ENCODE data around the gene HSF4. TPM values are rescaled to one million over a fixed set of nuclear protein-coding genes. Genes with fewer than 3 reads are reported as not detected.

HSF4 gene
- total RNA-seq, 3 donors from 2014 or later: 26.0 to 113 (median 64.4) TPM

GRCh38 chr16:67190041-67190440, 25.5 kb downstream of the HSF4 start, which contains the start of gene EXOC3L1:
Gene EXOC3L1, minus strand, starts transcription at chr16:67190136. Its CDS starts 460 bp downstream, at chr16:67189676.
- no peaks in the 10 kb centered on the region for H3K36me3 ChIP-seq (ENCODE audit: low read depth)
- H3K4me3 ChIP-seq: no peak within 1 kb of the TSS
- ATAC-seq: no peak
- TF ChIP-seq, protein P1, sequence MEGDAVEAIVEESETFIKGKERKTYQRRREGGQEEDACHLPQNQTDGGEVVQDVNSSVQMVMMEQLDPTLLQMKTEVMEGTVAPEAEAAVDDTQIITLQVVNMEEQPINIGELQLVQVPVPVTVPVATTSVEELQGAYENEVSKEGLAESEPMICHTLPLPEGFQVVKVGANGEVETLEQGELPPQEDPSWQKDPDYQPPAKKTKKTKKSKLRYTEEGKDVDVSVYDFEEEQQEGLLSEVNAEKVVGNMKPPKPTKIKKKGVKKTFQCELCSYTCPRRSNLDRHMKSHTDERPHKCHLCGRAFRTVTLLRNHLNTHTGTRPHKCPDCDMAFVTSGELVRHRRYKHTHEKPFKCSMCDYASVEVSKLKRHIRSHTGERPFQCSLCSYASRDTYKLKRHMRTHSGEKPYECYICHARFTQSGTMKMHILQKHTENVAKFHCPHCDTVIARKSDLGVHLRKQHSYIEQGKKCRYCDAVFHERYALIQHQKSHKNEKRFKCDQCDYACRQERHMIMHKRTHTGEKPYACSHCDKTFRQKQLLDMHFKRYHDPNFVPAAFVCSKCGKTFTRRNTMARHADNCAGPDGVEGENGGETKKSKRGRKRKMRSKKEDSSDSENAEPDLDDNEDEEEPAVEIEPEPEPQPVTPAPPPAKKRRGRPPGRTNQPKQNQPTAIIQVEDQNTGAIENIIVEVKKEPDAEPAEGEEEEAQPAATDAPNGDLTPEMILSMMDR (IDR thresholded peaks at IDR 0.05): no peak
- no peaks in the 10 kb centered on the region for H3K9me3 ChIP-seq
- intact Hi-C loops (cut with DNase I, micrococcal nuclease): no loop called here
- H3K4me1 ChIP-seq (ENCODE audit: low read depth): peaks cover 30% of the 10 kb centered on the region
- DNase-seq: no peak

- TF ChIP-seq, protein P1 (IDR thresholded peaks at IDR 0.05): no peak
- ATAC-seq (peak; percentile 29), DNase-seq (no peak)
These were observed 26.2 kb downstream of the HSF4 start for GRCh38 chr16:67190448-67191399.

DNA sequence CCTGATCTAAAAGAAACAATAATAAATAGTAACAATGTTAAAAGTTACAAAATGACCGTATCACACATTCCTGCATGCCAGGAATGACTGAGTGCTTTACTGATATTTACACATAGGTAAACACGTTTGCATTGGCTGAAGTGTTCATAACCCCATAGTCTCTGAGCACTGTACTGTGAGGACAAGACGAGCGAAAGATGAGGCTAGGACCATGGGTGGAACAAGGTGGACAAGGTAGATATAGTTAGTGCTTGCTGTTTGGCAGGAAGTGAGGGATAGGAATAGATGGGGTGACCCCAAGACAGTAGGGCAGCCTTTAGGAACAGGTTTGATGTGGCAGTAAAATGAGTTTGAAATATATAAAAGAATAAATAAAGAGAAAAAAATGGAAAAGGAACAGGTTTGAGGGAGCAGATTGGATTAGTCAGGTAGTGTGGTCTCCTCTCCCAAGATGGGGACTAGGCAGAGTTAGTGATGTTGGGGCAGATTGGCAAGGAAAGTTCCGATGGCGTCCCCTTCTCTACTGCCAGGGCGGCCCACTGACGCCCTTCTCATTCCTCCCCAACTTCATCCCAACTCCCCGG, 27.0 kb downstream of the HSF4 start:
- Histone ChIP-seq H3K36me3 (ENCODE audit: low read depth) (peaks cover 7% of the 10 kb centered on the region), H3K4me1 (ENCODE audit: low read depth) (peaks cover 24% of the 10 kb centered on the region), H3K9me3 (no peaks in the 10 kb centered on the region), H3K4me3 (peak overlapping the region; percentile 93)
- intact Hi-C loops (cut with DNase I, micrococcal nuclease): no loop called here
- TF ChIP-seq, protein P1 (IDR thresholded peaks at IDR 0.05): no peak
- ATAC-seq (no peak), DNase-seq (no peak)

More at GRCh38 chr16:67190448-67191399, 26.2 kb downstream of the HSF4 start:
- H3K36me3 ChIP-seq (ENCODE audit: low read depth): peaks cover 3% of the 10 kb centered on the region
- intact Hi-C loops (cut with DNase I, micrococcal nuclease): no loop called here
- H3K4me1 ChIP-seq (ENCODE audit: low read depth): peaks cover 25% of the 10 kb centered on the region
- no peak overlapping the region for H3K4me3 ChIP-seq
- H3K9me3 ChIP-seq: no peaks in the 10 kb centered on the region

DNA sequence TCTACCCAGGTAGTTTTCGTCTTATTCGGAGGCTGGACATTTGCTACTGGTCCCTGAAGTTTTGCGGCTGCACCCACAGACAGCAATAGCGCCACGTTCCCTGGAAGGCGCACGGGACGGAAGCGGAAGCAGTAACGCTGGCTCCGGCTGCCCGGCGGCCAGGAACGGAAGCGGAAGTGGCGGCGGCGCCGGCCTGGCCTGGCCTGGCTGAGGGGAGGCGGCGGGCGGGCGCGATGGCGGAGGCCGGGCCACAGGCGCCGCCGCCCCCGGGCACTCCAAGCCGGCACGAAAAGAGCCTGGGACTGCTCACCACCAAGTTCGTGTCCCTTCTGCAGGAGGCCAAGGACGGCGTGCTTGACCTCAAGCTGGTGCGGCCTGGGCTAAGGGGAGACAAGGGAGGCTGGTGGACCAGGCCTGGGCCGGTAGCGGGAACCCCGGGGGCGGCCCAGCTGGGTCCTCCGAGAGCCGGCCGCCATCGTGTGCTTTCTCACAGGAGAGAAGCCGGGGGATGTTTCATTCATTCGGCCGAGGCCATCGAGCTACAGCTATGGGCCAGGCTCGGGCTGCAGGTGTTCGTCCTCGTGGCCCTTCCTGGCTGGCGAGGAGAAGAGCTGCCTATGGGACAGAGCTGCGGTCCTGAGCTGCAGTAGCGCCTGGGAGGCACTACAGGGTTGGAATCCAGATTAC, 27.6 kb downstream of the HSF4 start, which contains the start of gene E2F4:
Gene E2F4 (plus strand): TSS at position 161 of the 687 bp plus-strand sequence. CDS start 73 bp downstream, at position 234.
- Histone ChIP-seq H3K4me3 (peak within 1 kb of the TSS; percentile 93), H3K4me1 (ENCODE audit: low read depth) (peaks cover 24% of the 10 kb centered on the region), H3K36me3 (ENCODE audit: low read depth) (peaks cover 8% of the 10 kb centered on the region), H3K9me3 (no peaks in the 10 kb centered on the region)
- intact Hi-C loops (cut with DNase I, micrococcal nuclease): no loop called here
- peak; percentile 91 to 94 (median 94) for DNase-seq
- TF ChIP-seq, protein P1 (IDR thresholded peaks at IDR 0.05): no peak
- ATAC-seq: peak; percentile 97

DNA sequence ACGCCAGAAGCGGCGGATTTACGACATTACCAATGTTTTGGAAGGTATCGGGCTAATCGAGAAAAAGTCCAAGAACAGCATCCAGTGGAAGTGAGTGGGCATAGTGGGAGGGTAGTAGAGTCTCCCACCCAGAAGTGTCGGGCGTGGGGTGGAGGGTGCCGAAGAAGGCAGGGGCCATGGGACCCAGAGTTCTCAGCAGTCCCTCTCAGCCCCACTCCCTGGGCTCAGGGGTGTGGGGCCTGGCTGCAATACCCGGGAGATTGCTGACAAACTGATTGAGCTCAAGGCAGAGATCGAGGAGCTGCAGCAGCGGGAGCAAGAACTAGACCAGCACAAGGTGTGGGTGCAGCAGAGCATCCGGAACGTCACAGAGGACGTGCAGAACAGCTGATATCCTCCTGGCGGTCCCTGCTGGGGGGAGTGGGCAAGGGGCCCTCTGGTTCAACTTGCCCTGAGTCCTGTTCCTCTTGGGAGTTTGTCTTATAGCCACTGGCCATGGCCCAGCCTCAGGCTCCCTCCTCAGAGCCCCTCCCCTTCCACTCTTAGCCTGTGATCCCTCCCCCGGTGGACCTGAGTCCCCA, 28.3 kb downstream of the HSF4 start:
- DNase-seq: no peak
- no peak for ATAC-seq
- intact Hi-C loops (cut with DNase I, micrococcal nuclease): no loop called here

More for the DNA sequence above, 28.3 kb downstream of the HSF4 start:
- H3K4me1 ChIP-seq (ENCODE audit: low read depth): peaks cover 27% of the 10 kb centered on the region
- H3K4me3 ChIP-seq: peak overlapping the region; percentile 93
- no peaks in the 10 kb centered on the region for H3K9me3 ChIP-seq
- TF ChIP-seq, protein P1 (IDR thresholded peaks at IDR 0.05): no peak
- H3K36me3 ChIP-seq (ENCODE audit: low read depth): peaks cover 14% of the 10 kb centered on the region

All from mucosa of descending colon (tissue), 3 donors.